ENCODE data around the gene PCGF1. TPM values are rescaled to one million over a fixed set of nuclear protein-coding genes. Genes with fewer than 3 reads are reported as not detected.

PCGF1 gene
- total and polyA plus RNA-seq, 4 donors: 8.0 to 17.5 (median 14.6) TPM

- Histone ChIP-seq H3K27me3 (ENCODE audit: control insufficient read depth in 1 of 2, insufficient read depth in 2 of 2, low read length in 1 of 2) (no peaks in the 10 kb centered on the region), H3K36me3 (ENCODE audit: control insufficient read depth in 1 of 2, insufficient read depth in 2 of 2, low read length in 1 of 2) (peaks cover 0 to 1% of the 10 kb centered on the region in 2 donors), H3K4me1 (ENCODE audit: control insufficient read depth in 1 of 2, insufficient read depth in 2 of 2, low read length in 2 of 2) (no peaks in the 10 kb centered on the region), H3K4me3 (ENCODE audit: low read length in 2 of 2) (no peak overlapping the region), H3K9me3 (ENCODE audit: control insufficient read depth, low read length) (no peaks in the 10 kb centered on the region), H3K27ac (ENCODE audit: low read depth in 1 of 2, low read length in 2 of 2) (no peak overlapping the region)
- intact Hi-C loops (cut with DNase I): no loop called here
- WGBS, 2 donors: 72% methylated on average over 45 of the region's 45 CpGs
- DNase-seq (no peak), ATAC-seq (ENCODE audit: low FRiP score) (no peak)
Measured at GRCh38 chr2:74503506-74504475, 3.7 kb downstream of the PCGF1 start.

- ATAC-seq (ENCODE audit: low FRiP score): peak; percentile 67
- H3K27ac ChIP-seq (ENCODE audit: low read depth in 1 of 2, low read length in 2 of 2): no peak overlapping the region
- H3K27me3 ChIP-seq (ENCODE audit: control insufficient read depth in 1 of 2, insufficient read depth in 2 of 2, low read length in 1 of 2): no peaks in the 10 kb centered on the region
- WGBS, 2 donors: 5 to 6% methylated on average over 63 to 67 of the region's 67 CpGs
- peak; percentile 91 to 93 for DNase-seq
- peak overlapping the region in 1 of 2 donors; percentile 27 for H3K4me3 ChIP-seq (ENCODE audit: low read length in 2 of 2)
- no peaks in the 10 kb centered on the region for H3K9me3 ChIP-seq (ENCODE audit: control insufficient read depth, low read length)
- intact Hi-C loops (cut with DNase I): no loop called here
- peaks cover 0 to 1% of the 10 kb centered on the region in 2 donors for H3K36me3 ChIP-seq (ENCODE audit: control insufficient read depth in 1 of 2, insufficient read depth in 2 of 2, low read length in 1 of 2)
- H3K4me1 ChIP-seq (ENCODE audit: control insufficient read depth in 1 of 2, insufficient read depth in 2 of 2, low read length in 2 of 2): no peaks in the 10 kb centered on the region
Measured at GRCh38 chr2:74502720-74503505, 4.6 kb downstream of the PCGF1 start.

- H3K4me1 ChIP-seq (ENCODE audit: control insufficient read depth in 1 of 2, insufficient read depth in 2 of 2, low read length in 2 of 2): no peaks in the 10 kb centered on the region
- ATAC-seq (ENCODE audit: low FRiP score) (no peak), DNase-seq (no peak)
- 43 to 47% methylated on average over 32 of the region's 32 CpGs for WGBS, 2 donors
- no peak overlapping the region for H3K4me3 ChIP-seq (ENCODE audit: low read length in 2 of 2)
- intact Hi-C loops (cut with DNase I): no loop called here
- peaks cover 0 to 1% of the 10 kb centered on the region in 2 donors for H3K36me3 ChIP-seq (ENCODE audit: control insufficient read depth in 1 of 2, insufficient read depth in 2 of 2, low read length in 1 of 2)
- no peak overlapping the region for H3K27ac ChIP-seq (ENCODE audit: low read depth in 1 of 2, low read length in 2 of 2)
- H3K27me3 ChIP-seq (ENCODE audit: control insufficient read depth in 1 of 2, insufficient read depth in 2 of 2, low read length in 1 of 2): no peaks in the 10 kb centered on the region
- no peaks in the 10 kb centered on the region for H3K9me3 ChIP-seq (ENCODE audit: control insufficient read depth, low read length)
Measured at GRCh38 chr2:74502147-74502719, 5.3 kb downstream of the PCGF1 start.

DNA sequence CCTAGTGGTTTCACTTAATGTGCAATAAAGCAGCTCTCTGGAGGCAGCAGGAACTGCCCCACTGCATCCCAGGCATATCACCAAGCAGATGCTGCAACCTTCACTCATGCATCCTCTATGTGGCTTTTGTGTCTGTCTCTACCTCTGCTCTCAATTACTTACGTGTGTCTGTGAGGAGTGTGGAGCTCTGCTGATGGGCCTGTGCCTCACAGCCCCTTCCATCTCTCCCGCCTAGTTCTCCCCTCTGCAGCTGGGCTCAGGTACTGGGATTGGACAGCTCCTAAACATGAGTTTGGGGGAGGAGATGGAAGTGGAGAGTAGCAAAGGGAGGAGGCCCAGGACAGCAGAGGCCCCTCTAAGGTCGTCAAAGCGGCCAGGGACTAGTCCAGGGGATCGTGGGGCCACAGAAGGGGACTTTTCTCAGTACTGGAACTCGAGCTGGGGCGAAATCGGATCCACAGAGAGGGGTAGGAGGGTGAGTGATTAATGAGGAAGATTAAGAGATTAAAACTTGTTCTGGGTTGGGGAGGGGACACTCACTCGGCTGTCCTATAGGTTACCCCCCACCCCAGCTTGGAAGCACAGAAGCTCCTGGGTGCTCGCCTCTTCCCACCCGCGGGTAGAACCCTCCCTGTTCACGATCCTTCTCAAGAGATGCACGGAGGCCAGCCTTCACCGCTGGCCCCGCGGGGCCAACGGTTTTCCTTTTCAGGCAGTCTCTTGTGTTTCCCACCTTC lies 6.0 kb downstream of the PCGF1 start:
- intact Hi-C loops (cut with DNase I): no loop called here
- DNase-seq: no peak

DNA sequence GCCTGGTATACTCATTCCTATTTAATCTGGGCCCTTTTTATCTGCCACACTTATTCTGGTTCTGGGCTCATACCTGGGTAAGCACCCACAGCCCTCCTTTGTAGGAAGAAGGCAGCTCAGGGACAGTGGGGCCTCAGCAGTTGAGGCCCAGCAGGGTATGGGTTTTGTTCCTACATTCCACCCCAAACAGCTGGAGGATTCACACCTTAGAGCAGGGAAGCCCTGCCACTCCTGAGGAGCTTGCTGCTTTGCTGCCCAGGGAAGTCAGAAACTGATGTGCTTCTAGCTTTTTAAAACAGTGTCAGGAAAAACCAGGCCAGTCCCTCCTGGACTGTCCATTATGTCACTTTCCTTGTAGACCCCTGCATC lies 6.9 kb downstream of the PCGF1 start:
- Histone ChIP-seq H3K9me3 (ENCODE audit: control insufficient read depth, low read length) (no peaks in the 10 kb centered on the region), H3K27ac (ENCODE audit: low read depth in 1 of 2, low read length in 2 of 2) (no peak overlapping the region), H3K4me1 (ENCODE audit: control insufficient read depth in 1 of 2, insufficient read depth in 2 of 2, low read length in 2 of 2) (no peaks in the 10 kb centered on the region), H3K27me3 (ENCODE audit: control insufficient read depth in 1 of 2, insufficient read depth in 2 of 2, low read length in 1 of 2) (no peaks in the 10 kb centered on the region), H3K36me3 (ENCODE audit: control insufficient read depth in 1 of 2, insufficient read depth in 2 of 2, low read length in 1 of 2) (no peaks in the 10 kb centered on the region), H3K4me3 (ENCODE audit: low read length in 2 of 2) (no peak overlapping the region)
- DNase-seq: no peak
- intact Hi-C loops (cut with DNase I): no loop called here
- ATAC-seq (ENCODE audit: low FRiP score): no peak

More for the DNA sequence above, 6.0 kb downstream of the PCGF1 start:
- WGBS, 2 donors: 87 to 88% methylated on average over 18 of the region's 18 CpGs
- Histone ChIP-seq H3K27me3 (ENCODE audit: control insufficient read depth in 1 of 2, insufficient read depth in 2 of 2, low read length in 1 of 2) (no peaks in the 10 kb centered on the region), H3K27ac (ENCODE audit: low read depth in 1 of 2, low read length in 2 of 2) (no peak overlapping the region), H3K4me3 (ENCODE audit: low read length in 2 of 2) (no peak overlapping the region), H3K36me3 (ENCODE audit: control insufficient read depth in 1 of 2, insufficient read depth in 2 of 2, low read length in 1 of 2) (peaks cover 0 to 1% of the 10 kb centered on the region in 2 donors), H3K4me1 (ENCODE audit: control insufficient read depth in 1 of 2, insufficient read depth in 2 of 2, low read length in 2 of 2) (no peaks in the 10 kb centered on the region), H3K9me3 (ENCODE audit: control insufficient read depth, low read length) (no peaks in the 10 kb centered on the region)
- no peak for ATAC-seq (ENCODE audit: low FRiP score)

DNA sequence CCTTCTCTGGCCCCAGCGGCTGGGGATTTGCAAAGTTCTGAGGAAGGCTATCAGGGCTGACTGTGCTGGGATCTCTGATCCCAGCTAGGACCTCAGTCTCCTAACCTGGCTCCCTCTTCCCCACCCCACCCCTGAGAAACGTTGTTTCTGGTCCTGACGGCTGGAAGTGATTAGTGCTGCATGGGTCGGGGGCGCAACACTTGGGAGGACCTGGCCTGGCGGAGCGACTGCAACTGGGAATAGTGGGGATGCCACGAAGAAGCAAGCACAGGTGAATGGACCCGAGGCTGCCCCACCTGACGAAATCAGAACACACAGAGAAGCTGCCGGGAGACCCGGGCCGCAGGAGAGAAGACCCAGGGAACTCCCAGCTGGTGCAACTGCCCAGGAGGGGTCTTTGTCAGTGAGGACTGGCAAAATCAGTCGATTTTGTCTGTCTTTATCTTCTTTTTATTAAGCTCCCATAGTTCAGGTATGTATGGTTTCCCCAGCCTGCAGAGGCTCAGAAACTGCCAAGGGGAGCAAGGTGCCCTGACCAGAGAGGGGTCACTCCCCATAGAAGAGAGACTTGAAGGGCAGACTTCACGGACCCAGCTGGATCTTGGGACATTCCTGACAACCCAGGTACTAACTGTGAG lies 7.4 kb downstream of the PCGF1 start:
- H3K4me3 ChIP-seq (ENCODE audit: low read length in 2 of 2): no peak overlapping the region
- H3K27ac ChIP-seq (ENCODE audit: low read depth in 1 of 2, low read length in 2 of 2): no peak overlapping the region
- ATAC-seq (ENCODE audit: low FRiP score) (no peak), DNase-seq (no peak)
- intact Hi-C loops (cut with DNase I): no loop called here
- no peaks in the 10 kb centered on the region for H3K36me3 ChIP-seq (ENCODE audit: control insufficient read depth in 1 of 2, insufficient read depth in 2 of 2, low read length in 1 of 2)
- H3K27me3 ChIP-seq (ENCODE audit: control insufficient read depth in 1 of 2, insufficient read depth in 2 of 2, low read length in 1 of 2): no peaks in the 10 kb centered on the region
- no peaks in the 10 kb centered on the region for H3K4me1 ChIP-seq (ENCODE audit: control insufficient read depth in 1 of 2, insufficient read depth in 2 of 2, low read length in 2 of 2)
- no peaks in the 10 kb centered on the region for H3K9me3 ChIP-seq (ENCODE audit: control insufficient read depth, low read length)
- WGBS, 2 donors: 53 to 55% methylated on average over 15 of the region's 15 CpGs

DNA sequence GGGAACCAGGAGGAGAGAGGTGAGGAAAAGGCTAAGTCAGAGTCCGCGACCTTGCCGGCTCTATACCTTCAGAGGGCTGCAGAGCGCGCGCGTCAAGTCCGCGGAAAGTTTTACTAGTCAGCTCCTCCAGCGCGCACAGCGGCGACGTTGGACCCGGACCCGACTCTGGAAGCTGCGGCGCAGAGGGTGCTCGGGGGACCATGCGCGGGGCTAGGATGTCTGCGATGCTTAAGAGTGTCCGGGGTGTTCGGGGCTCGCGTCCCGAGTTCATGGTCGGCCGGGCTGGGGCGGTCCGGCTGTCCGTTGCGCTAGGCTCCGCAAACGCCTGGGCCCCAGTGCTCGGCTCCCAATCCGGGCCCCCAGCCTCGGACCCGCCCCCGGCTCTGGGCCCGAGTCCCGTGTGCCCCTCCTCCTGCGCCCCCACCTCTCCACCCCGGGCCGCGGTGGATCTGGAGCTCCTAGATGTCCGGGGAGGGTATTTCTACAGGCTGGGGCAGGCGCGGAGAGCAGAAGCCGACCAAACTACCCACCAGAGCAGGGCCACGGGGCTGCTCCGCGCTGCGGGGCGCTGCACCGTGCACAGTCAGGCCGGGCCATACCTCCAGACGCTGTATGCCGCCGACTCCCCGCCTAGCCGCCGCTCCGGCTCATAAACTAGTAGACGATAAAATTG lies 8.1 kb downstream of the PCGF1 start, which contains the start of gene LBX2:
LBX2 (minus strand) TSS at position 337 of the 673 bp plus-strand sequence; CDS start at position 271, 66 bp downstream.
- Histone ChIP-seq H3K9me3 (ENCODE audit: control insufficient read depth, low read length) (no peaks in the 10 kb centered on the region), H3K4me1 (ENCODE audit: control insufficient read depth in 1 of 2, insufficient read depth in 2 of 2, low read length in 2 of 2) (no peaks in the 10 kb centered on the region), H3K27me3 (ENCODE audit: control insufficient read depth in 1 of 2, insufficient read depth in 2 of 2, low read length in 1 of 2) (no peaks in the 10 kb centered on the region), H3K4me3 (ENCODE audit: low read length in 2 of 2) (no peak within 1 kb of the TSS), H3K27ac (ENCODE audit: low read depth in 1 of 2, low read length in 2 of 2) (no peak within 1 kb of the TSS), H3K36me3 (ENCODE audit: control insufficient read depth in 1 of 2, insufficient read depth in 2 of 2, low read length in 1 of 2) (no peaks in the 10 kb centered on the region)
- no peak for DNase-seq
- WGBS, 2 donors: 2 to 3% methylated on average over 59 to 65 of the region's 65 CpGs
- intact Hi-C loops (cut with DNase I): no loop called here
- no peak for ATAC-seq (ENCODE audit: low FRiP score)

Data from aorta (tissue), 5 donors.